Right renal pelvis (tissue), 4 donors: ENCODE results near the gene TNNC2. TPM values are rescaled to one million over a fixed set of nuclear protein-coding genes. Genes with fewer than 3 reads are reported as not detected.
A peak's percentile ranks its signal among the peaks of the same experiment; 100 is the strongest.
"Not testable (repeated sequence)": the region's sequence is repeated elsewhere in the genome, so short reads cannot be mapped to it uniquely, and the experiment has no call there.

Experiments
- DNase-seq, 4 donors: peaks; one replicate each; pipeline ENCODE4 v3.0.0-alpha.2; 2013; ENCODE audit warnings: low read depth in 4 of 4, low spot score in 3 of 4, missing footprints in 1 of 4
- polyA plus RNA-seq, 4 donors: library from polyadenylated mRNA; unstranded; fragments of 120-200 nt; gene quantifications; one replicate each; pipeline ENCODE4 v1.2.1, GENCODE V29; 2013; ENCODE audit not compliant: insufficient read length in 4 of 4

The TNNC2 gene
- polyA plus RNA-seq, 4 donors: 0.22 to 1.1 (median 0.72) TPM

- no peak for DNase-seq
Measured at GRCh38 chr20:45823949-45824835, 2.9 kb downstream of the TNNC2 start.

- DNase-seq: no peak
Measured at GRCh38 chr20:45822857-45823256, 4.3 kb downstream of the TNNC2 start.

DNA sequence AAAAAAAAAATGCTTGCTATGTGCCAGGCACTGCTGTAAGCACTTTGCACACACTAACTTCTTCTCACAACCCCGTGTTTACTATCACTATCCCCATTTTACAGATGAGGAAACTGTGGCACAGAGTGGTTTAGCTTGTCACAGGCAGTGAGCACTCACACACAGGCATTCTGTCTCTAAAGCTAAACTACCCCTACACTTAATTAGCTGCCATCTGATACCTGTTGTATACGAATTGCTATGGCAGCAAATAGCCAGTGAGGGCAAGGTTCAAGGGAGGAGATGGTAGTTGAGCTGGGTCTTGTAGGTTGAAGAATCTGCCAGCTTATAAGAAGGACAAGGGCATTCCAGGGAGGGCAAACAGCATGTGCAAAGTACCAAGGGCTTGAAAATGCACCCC, 5.2 kb downstream of the TNNC2 start:
- DNase-seq: no peak

- DNase-seq: no peak
Measured at GRCh38 chr20:45819466-45819865, 7.6 kb downstream of the TNNC2 start.

GRCh38 chr20:45818239-45818638, 8.9 kb downstream of the TNNC2 start:
- DNase-seq: no peak

GRCh38 chr20:45817376-45818194, 9.5 kb downstream of the TNNC2 start:
- DNase-seq: no peak

- no peak for DNase-seq
Measured at GRCh38 chr20:45816951-45817350, 10.2 kb downstream of the TNNC2 start.

- no peak for DNase-seq
Measured at GRCh38 chr20:45814314-45814713, 12.8 kb downstream of the TNNC2 start.

- DNase-seq: no peak
Measured at GRCh38 chr20:45813489-45813888, 13.6 kb downstream of the TNNC2 start.

- DNase-seq: no peak
Measured at GRCh38 chr20:45813006-45813340, 14.1 kb downstream of the TNNC2 start.

DNA sequence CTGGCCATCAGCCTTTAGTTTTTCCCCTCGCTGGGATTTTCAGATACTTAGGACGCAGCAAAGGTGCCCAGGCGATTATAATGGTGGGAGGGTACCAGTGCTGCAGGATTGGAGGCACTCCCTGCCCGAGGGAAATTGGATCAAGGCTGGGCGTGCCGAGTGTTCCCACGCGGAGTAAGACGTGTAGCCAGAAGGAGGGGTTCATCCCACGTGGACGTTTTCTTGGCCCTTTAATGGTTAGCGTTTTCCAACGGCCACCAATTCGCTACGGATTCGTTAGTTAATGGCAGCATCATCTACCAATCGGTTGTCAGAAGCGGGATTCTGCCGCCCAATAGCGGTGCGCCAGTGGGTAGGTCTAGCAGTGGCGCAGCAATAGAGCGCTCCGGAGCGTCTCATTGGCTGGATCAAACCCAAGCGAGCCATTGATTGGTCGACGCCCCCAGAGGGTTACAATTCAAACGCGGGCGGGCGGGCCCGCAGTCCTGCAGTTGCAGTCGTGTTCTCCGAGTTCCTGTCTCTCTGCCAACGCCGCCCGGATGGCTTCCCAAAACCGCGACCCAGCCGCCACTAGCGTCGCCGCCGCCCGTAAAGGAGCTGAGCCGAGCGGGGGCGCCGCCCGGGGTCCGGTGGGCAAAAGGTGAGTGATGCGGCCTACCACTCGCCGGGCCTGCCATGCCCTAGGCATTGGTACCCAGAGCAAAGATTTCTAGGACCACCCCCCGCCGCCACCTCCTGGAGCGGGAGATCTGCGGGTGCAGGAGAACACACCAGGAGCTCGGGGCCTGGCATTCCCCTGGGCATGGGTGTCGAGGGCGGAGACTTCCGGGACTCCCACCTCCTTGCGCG, 14.7 kb downstream of the TNNC2 start, which contains the start of gene UBE2C:
Gene UBE2C, plus strand, starts transcription at position 488 of the 849 bp plus-strand sequence. Its CDS starts 52 bp downstream, at position 540.
- peak; percentile 95 to 99 (median 98) for DNase-seq

- no peak for DNase-seq
Measured at GRCh38 chr20:45810191-45810970, 16.7 kb downstream of the TNNC2 start.

GRCh38 chr20:45801851-45802250, 25.3 kb downstream of the TNNC2 start:
- no peak for DNase-seq

- DNase-seq: no peak
Measured at GRCh38 chr20:45798935-45799642, 28.0 kb downstream of the TNNC2 start.

DNA sequence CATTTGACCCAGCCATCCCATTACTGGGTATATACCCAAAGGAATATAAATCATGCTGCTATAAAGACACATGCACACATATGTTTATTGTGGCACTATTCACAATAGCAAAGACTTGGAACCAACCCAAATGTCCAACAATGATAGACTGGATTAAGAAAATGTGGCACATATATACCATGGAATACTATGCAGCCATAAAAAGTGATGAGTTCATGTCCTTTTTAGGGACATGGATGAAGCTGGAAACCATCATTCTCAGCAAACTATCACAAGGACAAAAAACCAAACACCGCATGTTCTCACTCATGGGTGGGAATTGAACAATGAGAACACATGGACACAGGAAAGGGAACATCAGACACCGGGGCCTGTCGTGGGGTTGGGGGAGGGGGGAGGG, 29.2 kb downstream of the TNNC2 start:
- not testable (repeated sequence) for DNase-seq

- not testable (repeated sequence) for DNase-seq
Measured at GRCh38 chr20:45797510-45797909, 29.6 kb downstream of the TNNC2 start.

GRCh38 chr20:45796337-45797065, 30.6 kb downstream of the TNNC2 start:
- no peak for DNase-seq

DNA sequence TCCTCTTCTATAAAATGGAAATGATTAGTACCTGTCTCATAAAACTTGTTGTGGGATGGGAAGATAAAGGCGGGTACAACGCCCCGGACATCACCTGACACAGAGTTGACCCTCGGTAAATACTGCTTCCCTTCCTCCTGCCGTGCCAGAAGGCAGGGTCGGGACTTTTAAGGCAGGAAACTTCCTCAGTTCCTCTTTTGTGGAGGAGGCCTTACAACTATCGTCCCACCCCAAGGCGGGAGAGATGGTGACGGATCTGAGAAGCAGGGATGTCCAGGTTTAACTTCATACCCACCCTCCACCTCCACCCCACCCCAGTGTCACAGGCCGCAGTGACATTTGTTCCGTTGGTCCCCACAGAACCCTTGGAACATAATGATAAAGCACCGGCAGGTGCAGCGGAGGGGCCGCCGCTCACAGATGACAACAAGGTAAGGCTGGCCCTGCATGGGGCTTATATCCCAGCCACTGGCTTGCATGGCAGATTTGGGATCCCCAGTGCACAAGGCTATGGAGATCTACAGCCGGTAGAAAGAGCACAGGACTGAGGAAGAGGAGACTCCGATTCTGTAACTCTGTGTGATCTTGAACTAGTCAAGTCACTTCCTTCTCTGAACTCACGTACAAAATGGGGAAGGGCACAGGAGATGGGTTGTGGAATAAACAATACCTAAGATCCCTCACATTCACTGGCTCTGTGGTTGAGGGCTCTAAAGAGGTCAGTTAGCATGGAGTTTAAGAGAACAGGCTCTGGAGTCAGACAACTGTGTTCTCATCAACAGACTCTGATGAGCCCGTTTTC, 34.6 kb downstream of the TNNC2 start:
- DNase-seq: no peak
